ENCODE data around the gene ADAMTS10.

ADAMTS10 gene

GRCh38 chr19:8648240-8648639 is 37.7 kb upstream of the ADAMTS10 start:
- no peaks in the 10 kb centered on the region for H3K27me3 ChIP-seq (replicated peaks; ENCODE audit: control insufficient read depth, insufficient read depth, low read length)
- H3K36me3 ChIP-seq (ENCODE audit: control insufficient read depth, insufficient read depth, low read length) = no peaks in the 10 kb centered on the region
- no peak for DNase-seq (ENCODE audit: extremely low read depth, insufficient read length)
- H3K4me3 ChIP-seq (replicated peaks; ENCODE audit: low read depth, low read length) = no peak overlapping the region
- TF ChIP-seq, protein P1, sequence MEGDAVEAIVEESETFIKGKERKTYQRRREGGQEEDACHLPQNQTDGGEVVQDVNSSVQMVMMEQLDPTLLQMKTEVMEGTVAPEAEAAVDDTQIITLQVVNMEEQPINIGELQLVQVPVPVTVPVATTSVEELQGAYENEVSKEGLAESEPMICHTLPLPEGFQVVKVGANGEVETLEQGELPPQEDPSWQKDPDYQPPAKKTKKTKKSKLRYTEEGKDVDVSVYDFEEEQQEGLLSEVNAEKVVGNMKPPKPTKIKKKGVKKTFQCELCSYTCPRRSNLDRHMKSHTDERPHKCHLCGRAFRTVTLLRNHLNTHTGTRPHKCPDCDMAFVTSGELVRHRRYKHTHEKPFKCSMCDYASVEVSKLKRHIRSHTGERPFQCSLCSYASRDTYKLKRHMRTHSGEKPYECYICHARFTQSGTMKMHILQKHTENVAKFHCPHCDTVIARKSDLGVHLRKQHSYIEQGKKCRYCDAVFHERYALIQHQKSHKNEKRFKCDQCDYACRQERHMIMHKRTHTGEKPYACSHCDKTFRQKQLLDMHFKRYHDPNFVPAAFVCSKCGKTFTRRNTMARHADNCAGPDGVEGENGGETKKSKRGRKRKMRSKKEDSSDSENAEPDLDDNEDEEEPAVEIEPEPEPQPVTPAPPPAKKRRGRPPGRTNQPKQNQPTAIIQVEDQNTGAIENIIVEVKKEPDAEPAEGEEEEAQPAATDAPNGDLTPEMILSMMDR (IDR thresholded peaks at IDR 0.05; ENCODE audit: insufficient read depth, low read length, poor library complexity, severe bottlenecking) = no peak

DNA sequence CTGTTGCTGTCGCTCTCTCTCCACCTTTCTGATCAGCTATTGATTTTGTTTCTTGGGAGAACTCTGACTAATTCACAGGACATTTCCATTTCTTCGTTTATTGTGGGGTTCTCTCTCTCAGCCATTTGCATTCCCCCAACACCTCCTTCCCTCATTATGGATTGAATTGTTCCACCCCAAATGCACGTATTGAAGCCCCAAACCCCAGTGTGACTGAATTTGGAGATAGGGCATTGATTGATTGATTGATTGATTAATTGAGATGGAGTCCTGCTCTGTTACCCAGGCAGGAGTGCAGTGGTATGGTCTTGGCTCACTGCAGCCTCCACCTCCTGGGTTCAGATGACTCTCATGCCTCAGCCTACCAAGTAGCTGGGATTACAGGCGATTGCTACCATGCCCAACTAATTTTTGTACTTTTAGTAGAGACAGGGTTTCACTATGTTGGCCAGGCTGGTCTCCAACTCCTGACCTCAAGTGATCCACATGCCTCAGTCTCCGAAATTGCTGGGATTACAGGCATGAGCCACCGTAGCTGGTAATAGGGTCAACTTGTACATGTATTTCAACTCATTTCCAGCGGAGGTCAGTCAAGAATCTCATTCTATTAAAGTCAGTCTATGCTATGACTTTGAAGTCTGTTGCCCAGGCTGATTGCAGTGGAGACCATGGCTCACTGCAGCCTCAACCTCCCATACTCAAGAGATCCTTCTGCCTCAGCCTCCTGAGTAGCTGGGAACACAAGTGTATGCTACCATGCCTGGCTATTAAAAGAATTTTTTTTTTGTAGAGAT is 33.5 kb upstream of the ADAMTS10 start:
- TF ChIP-seq, protein P1 (IDR thresholded peaks at IDR 0.05; ENCODE audit: insufficient read depth, low read length, poor library complexity, severe bottlenecking) = no peak
- Histone ChIP-seq H3K4me3 (replicated peaks; ENCODE audit: low read depth, low read length) (no peak overlapping the region), H3K27me3 (replicated peaks; ENCODE audit: control insufficient read depth, insufficient read depth, low read length) (no peaks in the 10 kb centered on the region; the same call in 1 of the 2 replicates), H3K36me3 (ENCODE audit: control insufficient read depth, insufficient read depth, low read length) (no peaks in the 10 kb centered on the region)
- no peak for DNase-seq (ENCODE audit: extremely low read depth, insufficient read length)

DNA sequence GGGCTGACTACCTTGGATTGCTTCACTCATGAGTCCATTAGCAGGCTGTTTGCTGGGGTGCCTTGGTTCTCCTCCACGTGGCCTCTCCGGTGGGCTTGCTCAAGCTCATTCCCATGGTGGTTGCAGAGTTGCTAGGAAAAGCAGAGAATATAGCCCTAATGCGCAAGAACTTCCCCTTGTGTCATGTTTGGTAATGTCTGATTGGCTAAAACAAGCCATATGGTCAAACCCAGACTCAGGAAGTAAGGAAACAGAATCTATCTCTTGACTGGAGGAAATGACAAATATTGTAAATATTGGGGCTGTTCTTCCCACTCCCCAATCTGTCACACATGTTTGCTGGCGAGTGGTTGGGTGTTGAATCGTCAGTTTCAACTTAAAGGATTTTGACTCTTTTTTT is 32.0 kb upstream of the ADAMTS10 start:
- TF ChIP-seq, protein P1 (IDR thresholded peaks at IDR 0.05; ENCODE audit: insufficient read depth, low read length, poor library complexity, severe bottlenecking) = no peak

DNA sequence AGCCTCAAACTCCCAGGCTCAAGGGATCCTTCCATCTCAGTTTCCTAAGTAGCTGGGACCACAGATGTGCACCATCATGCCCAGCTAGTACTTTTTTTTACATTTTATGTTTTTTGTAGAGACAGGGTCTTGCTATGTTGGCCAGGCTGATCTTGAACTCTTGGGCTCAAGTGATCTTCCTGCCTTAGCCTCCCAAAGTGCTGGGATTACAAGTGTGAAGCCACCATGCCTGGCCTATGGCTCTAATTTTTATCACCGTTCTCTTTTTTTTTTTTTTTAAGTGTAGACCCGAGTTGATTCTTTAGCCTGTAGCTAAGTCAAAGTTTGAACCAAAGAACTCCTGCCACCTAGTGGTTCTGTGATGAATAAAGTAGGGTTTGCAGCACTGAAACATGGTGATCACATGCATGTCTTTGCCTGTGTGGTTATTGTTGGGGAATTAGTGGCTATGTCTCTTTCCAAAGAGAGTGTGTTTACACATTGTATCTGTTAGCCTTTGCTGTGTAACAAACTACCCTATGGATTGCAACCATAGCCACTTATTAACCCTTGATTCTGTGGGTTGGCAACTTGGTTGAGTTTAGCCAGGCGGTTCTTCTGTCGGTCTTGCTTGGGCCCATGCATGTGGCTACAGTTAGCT is 31.5 kb upstream of the ADAMTS10 start:
- no peaks in the 10 kb centered on the region for H3K36me3 ChIP-seq (ENCODE audit: control insufficient read depth, insufficient read depth, low read length)
- TF ChIP-seq, protein P1 (IDR thresholded peaks at IDR 0.05; ENCODE audit: insufficient read depth, low read length, poor library complexity, severe bottlenecking) = peak; percentile 49
- H3K4me3 ChIP-seq (replicated peaks; ENCODE audit: low read depth, low read length) = no peak overlapping the region
- H3K27me3 ChIP-seq (replicated peaks; ENCODE audit: control insufficient read depth, insufficient read depth, low read length) = no peaks in the 10 kb centered on the region; the same call in 1 of the 2 replicates
- no peak for DNase-seq (ENCODE audit: extremely low read depth, insufficient read length)

More for the DNA sequence above, 32.0 kb upstream of the ADAMTS10 start:
- DNase-seq (ENCODE audit: extremely low read depth, insufficient read length) = no peak
- H3K4me3 ChIP-seq (replicated peaks; ENCODE audit: low read depth, low read length) = no peak overlapping the region
- H3K27me3 ChIP-seq (replicated peaks; ENCODE audit: control insufficient read depth, insufficient read depth, low read length) = no peaks in the 10 kb centered on the region; the same call in 1 of the 2 replicates
- no peaks in the 10 kb centered on the region for H3K36me3 ChIP-seq (ENCODE audit: control insufficient read depth, insufficient read depth, low read length)

DNA sequence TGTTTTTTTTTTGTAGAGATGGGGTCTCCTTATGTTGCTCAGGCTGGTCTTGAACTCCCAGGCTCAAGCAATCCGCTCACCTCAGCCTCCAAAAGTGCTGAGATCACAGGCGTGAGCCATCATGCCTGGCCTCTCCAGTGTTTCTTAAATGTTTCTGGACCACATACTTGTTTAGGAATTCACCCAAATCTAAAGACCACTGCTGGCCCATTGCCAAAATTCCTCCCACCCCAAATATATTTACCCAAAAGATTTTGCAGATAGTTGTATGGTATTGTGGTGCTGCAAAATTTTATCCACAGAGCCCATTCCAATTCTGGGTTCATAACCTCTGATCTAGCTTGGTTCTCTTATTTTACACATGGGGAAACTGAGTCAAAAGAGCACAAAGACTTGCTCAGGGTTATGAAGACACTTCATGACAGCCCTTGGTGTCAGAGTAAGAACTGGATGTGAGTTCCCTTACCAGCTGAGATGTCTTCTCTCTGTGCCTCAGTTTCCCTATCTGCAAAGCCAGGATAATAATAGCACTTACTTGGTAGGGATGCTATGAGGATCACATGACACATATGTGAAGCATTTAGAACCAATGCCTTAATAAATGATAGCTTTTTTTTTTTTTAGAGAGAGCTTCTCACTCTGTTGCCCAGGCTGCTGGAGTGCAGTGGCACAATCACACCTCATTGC is 30.8 kb upstream of the ADAMTS10 start:
- no peaks in the 10 kb centered on the region; the same call in 1 of the 2 replicates for H3K27me3 ChIP-seq (replicated peaks; ENCODE audit: control insufficient read depth, insufficient read depth, low read length)

More for the DNA sequence above, 30.8 kb upstream of the ADAMTS10 start:
- TF ChIP-seq, protein P1 (IDR thresholded peaks at IDR 0.05; ENCODE audit: insufficient read depth, low read length, poor library complexity, severe bottlenecking) = no peak
- no peak for DNase-seq (ENCODE audit: extremely low read depth, insufficient read length)
- Histone ChIP-seq H3K4me3 (replicated peaks; ENCODE audit: low read depth, low read length) (no peak overlapping the region), H3K36me3 (ENCODE audit: control insufficient read depth, insufficient read depth, low read length) (no peaks in the 10 kb centered on the region)

Measured in GM06990 (cell line).